ENCODE results near the gene TMEM252. TPM values are rescaled to one million over a fixed set of nuclear protein-coding genes. Genes with fewer than 3 reads are reported as not detected.

Gene TMEM252
- total RNA-seq, 1 donor from 2014 or later = not detected

GRCh38 chr9:68546596-68547390, 6.1 kb upstream of the TMEM252 start:
- intact Hi-C loops (cut with micrococcal nuclease) = no loop called here
- ATAC-seq (peak; percentile 75), DNase-seq (no peak)

- no peak for ATAC-seq
- intact Hi-C loops (cut with micrococcal nuclease) = no loop called here
These were observed 4.5 kb upstream of the TMEM252 start for GRCh38 chr9:68545033-68545705.

DNA sequence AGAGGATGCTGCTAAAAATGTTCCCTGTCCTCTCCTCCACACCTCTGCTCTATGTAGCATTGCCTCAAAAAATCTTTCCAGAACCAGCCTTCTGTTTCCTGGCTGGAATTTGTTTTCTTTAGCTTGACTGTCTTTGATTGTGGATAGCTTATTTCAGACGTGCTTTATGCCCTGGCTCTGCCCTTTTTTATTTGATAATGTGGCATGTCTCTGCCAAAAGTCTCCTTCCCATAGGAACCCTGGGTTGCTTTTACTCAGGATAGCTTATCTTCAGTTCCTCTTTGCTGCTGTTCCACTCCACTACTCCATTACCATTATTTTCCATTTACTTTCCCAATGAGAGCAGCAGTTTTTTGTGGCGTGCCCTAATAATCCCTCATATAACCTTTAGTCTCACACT, 885 bp upstream of the TMEM252 start:
- intact Hi-C loops (cut with micrococcal nuclease) = no loop called here
- DNase-seq = no peak
- ATAC-seq = no peak

More at GRCh38 chr9:68545033-68545705, 4.5 kb upstream of the TMEM252 start:
- DNase-seq = no peak

DNA sequence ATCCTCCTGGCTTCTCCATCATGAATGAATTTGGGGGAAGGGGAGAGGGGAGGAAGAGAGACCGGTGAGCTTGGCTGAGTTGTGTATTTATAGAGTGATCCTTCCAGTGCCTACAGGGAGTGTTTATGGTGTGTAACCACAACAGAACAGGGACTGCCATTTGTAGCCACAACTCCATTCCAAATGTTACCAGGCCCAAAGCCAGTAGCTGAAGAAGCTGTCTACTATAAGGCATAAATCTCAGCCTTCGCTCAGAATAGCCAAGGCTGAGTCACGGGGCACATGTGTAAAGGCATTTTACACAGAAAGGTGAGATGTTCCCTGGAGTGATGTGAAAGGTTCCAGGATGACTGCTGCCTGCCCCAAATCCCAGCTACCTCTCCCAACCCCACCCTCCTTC, 2.5 kb downstream of the TMEM252 start:
- ATAC-seq = peak; percentile 93
- intact Hi-C loops (cut with micrococcal nuclease) = no loop called here
- peak; percentile 35 for DNase-seq

DNA sequence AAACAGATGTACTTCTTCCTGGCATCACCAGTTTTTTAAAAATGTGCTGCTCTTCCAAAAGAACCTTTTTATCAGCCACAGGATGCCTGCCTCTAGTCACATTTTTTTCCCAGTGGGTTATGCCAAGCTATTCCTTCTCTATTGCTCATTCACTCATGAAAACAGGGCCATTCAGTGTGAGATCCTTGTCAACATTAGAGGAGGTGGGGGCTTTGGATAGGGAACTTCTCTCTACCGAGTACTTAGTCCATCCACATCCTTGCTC, 3.1 kb downstream of the TMEM252 start:
- peak; percentile 5 for ATAC-seq
- no peak for DNase-seq
- intact Hi-C loops (cut with micrococcal nuclease) = no loop called here

GRCh38 chr9:68536876-68537615, 3.6 kb downstream of the TMEM252 start:
- DNase-seq (peak; percentile 29), ATAC-seq (peak; percentile 23)
- intact Hi-C loops (cut with micrococcal nuclease) = no loop called here

GRCh38 chr9:68533678-68534077, 7.0 kb downstream of the TMEM252 start:
- intact Hi-C loops (cut with micrococcal nuclease) = no loop called here
- ATAC-seq = no peak

DNA sequence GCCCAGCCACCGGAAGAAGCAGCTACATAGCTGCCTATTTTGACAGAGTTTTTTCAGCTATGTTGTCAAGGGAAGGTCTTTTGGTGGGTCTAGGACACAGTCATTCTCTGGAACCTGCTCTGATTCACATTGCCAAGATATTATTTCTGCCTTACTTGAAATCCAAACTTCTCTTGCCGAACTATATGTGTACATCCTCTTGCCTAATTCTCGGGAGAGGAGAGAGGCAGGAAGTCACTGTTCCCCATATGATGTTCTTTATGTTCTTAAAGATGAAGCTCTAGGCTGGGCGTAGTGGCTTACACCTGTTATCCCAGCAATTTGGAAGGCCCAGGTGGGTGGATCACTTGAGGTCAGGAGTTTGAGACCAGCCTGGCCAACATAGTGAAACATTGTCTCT, 8.6 kb downstream of the TMEM252 start:
- no peak for ATAC-seq
- intact Hi-C loops (cut with micrococcal nuclease) = no loop called here
- no peak for DNase-seq

More at GRCh38 chr9:68533678-68534077, 7.0 kb downstream of the TMEM252 start:
- DNase-seq = no peak

- ATAC-seq (peak; percentile 97), DNase-seq (peak; percentile 83)
- intact Hi-C loops (cut with micrococcal nuclease) = no loop called here
These were observed 10.1 kb downstream of the TMEM252 start for GRCh38 chr9:68530618-68531017.

DNA sequence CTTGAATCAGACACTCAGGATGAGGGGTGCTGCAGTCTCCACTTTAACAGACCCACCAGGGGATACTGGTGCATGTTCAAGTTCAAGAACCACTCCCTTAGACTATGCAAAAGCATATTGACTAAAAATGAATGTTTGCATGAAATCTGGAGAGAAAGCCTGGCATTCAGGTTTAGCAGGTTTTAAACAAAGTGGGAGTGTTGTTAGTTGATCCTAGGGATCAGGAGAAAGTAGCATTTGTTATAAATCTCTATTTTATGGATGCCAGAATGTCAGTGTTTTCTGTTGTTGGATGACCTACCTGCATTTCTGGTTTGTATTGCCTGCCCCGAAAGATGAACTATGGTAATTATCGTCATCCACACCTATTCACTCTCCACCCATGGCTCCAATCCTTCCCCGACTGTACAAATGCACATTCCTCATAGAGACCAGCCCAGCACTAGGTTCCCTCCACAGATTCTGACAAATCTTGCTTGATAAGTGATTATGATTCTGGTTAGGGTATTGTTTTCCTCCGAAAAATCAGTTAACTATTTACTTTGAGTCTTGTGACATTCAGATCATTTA, 17.2 kb downstream of the TMEM252 start:
- intact Hi-C loops (cut with micrococcal nuclease) = no loop called here
- no peak for ATAC-seq

DNA sequence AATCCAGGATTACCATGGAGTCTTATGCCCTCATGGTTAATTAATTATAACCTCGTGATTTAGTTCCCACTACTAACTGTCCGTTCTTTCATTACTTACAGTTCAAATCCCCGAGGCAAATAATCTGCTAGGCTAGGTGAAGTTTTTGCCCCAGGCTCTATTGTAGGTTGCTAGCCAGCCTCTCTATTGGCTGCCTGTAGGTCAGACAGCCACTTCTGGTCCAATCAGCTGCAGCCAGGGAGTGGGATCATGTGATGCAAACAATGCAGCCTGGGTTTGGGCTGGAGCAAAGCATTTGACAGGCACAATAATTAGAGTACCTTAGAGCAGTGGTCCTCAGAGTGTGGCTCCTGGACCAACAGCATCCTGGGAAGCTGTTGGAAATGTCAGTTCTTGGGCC, 17.7 kb downstream of the TMEM252 start:
- DNase-seq (no peak), ATAC-seq (no peak)
- intact Hi-C loops (cut with micrococcal nuclease) = no loop called here

More for the DNA sequence above, 17.2 kb downstream of the TMEM252 start:
- DNase-seq = no peak

DNA sequence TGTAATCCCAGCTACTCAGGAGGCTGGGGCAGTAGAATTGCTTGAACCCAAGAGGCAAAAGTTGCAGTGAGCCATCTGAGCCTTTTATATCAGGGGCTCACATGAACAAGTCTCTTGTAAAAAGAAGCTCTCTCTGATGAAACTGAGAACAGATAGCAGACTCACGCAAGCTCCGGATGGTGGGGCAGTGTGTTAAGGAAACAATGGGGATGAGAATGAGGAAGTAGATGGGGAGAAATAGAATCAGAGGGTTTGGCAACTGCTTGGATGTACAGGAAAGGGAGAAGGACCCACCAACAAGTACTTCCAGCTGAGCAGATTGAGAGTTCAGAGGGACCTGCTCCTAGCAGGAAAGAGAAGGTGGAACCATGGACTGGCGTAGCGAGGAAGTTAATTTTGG, 18.6 kb downstream of the TMEM252 start:
- intact Hi-C loops (cut with micrococcal nuclease) = no loop called here
- DNase-seq (no peak), ATAC-seq (peak; percentile 47)

DNA sequence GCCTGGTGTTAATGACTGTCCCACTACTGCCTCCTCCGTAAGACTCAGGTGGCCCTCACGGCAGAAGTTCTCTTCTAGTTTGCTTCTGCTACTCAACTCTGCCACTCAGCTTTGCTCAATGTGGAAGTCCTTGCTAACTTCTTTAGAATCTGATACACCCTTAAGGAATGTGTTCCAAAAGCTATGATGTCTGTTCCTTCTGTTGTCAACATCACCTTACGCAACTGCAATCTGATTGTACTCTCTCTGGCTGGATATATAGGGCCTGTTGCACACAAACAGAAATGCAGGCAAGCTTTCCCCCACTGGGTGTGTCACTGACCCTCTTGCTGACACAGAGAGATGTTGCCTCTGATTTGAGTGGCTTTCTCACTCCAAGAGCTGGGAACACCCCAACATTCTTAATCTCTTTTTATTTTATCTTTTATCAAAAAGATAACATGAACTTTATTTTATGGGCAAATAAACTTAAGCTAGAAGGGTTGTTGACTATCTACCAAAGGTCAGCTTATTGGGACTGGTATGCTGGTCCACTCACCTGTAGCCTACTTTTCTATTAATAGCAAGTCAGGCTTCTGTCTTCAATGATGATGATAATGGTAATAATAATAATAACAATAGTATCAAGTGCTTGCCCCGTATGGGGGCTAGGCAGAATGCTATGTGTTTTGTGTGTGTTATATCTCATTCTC, 25.2 kb downstream of the TMEM252 start:
- no peak for DNase-seq
- intact Hi-C loops (cut with micrococcal nuclease) = no loop called here
- ATAC-seq = peak; percentile 54

DNA sequence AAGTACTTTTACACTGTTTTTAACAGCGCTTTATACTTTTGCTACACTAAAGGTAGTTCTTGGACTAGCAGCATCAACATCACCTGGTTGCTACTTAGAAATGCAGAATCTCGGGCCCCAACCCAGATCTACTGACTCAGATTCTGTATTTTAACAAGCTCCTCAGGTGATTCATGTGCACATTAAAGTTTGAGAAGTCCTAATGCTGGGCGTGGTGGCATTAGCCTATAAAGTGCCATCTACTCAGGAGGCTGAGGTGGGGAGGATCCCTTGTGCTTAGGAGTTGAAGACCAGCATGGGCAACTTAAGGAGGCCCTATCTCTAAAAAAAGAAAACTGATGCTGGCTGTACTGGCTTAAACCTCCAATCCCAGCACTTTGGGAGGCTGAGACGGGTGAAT, 26.7 kb downstream of the TMEM252 start:
- ATAC-seq = no peak
- DNase-seq = no peak
- intact Hi-C loops (cut with micrococcal nuclease) = no loop called here

DNA sequence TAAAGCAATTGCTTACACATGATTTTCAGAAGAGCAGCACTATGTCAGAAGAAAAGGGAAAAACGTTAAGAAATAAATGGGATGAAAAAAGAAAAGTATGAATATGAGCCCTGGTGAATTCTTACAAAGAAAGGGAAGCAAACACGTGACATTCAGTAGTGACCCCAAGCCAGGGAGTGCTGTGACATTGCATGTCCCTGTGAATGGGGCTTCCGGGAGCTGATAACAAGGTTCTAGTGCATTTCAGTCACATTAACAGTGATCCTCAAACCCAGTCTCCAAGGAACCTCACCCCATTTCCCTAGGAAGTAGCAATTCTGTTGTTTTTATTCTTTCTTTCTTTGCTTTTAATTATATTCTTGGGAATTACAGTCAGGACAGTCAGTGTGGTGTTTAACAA, 27.3 kb downstream of the TMEM252 start:
- ATAC-seq (peak; percentile 60), DNase-seq (no peak)
- intact Hi-C loops (cut with micrococcal nuclease) = no loop called here

DNA sequence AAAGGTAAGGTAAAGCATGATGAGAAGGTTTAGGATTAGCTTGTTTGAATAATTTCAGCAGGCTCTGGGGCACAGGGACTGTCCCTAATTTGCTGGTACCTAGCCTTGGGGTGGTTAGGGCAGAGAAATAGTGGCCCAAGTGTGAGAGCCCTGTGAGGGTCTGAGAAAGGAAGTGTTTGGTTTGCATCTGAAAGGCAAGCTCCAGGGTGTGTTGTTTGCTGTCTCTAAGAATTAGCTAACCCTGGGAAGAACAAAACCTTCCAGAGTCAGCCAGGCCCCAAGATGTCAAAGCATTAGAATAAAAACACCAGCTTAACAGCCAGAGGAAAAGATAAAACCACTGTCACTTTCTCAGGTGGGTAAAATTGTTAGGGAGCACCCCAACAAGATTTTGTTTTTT, 31.0 kb downstream of the TMEM252 start:
- no peak for ATAC-seq
- no peak for DNase-seq
- intact Hi-C loops (cut with micrococcal nuclease) = no loop called here

- ATAC-seq = peak; percentile 22
- intact Hi-C loops (cut with micrococcal nuclease) = no loop called here
- no peak for DNase-seq
These were observed 32.1 kb downstream of the TMEM252 start for GRCh38 chr9:68508547-68508946.

DNA sequence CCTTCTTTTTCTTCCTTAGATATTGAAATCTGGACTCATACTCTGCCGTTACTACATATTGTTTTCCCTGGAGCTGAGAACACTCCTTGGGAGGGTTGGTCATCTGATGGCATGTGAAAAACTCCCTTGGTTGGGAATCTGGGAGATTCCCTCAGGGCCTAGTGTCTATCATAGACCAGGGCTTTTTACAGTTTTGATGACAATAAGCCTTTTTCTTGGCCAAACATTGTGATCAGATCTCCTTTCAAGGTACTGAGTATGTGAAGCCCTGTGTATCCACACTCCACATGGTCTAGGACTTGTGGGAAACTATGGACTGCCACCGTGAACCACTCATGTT, 32.9 kb downstream of the TMEM252 start:
- DNase-seq (no peak), ATAC-seq (no peak)
- intact Hi-C loops (cut with micrococcal nuclease) = no loop called here

- DNase-seq (no peak), ATAC-seq (peak; percentile 36)
- intact Hi-C loops (cut with micrococcal nuclease) = no loop called here
These were observed 33.4 kb downstream of the TMEM252 start for GRCh38 chr9:68507130-68507805.

All from left ventricle myocardium superior (tissue), 1 donor.